GM12878 (cell line): Measurements from ENCODE around the gene RUVBL2. TPM values are rescaled to one million over a fixed set of nuclear protein-coding genes. Genes with fewer than 3 reads are reported as not detected.

Source experiments
- BACH1 ChIP-seq: fragments of 450-650 bp; IDR thresholded peaks from 2 replicates; pipeline ENCODE4 v1.6.1; 2017; ENCODE audit warnings: mild to moderate bottlenecking, borderline replicate concordance
- BCL11A ChIP-seq: IDR thresholded peaks from 2 replicates; pipeline ENCODE4 v1.6.1; 2011; ENCODE audit warnings: low read depth, low read length
- CUX1 ChIP-seq: IDR thresholded peaks from 2 replicates; pipeline ENCODE4 v1.6.1; 2012; ENCODE audit warnings: improper control_type of control experiment, low read depth, low read length; ENCODE audit not compliant: insufficient replicate concordance
- JUNB ChIP-seq: IDR thresholded peaks from 2 replicates; pipeline ENCODE4 v1.6.1; 2016; ENCODE audit warnings: antibody characterized with exemption, mild to moderate bottlenecking
- NR2F1 ChIP-seq: fragments of 450-650 bp; conservative IDR thresholded peaks from 2 replicates; pipeline ENCODE4 v1.6.1; 2017; ENCODE audit warnings: mild to moderate bottlenecking
- PBX3 ChIP-seq: IDR thresholded peaks from 2 replicates; pipeline ENCODE4 v1.6.1; 2011; ENCODE audit warnings: mild to moderate bottlenecking, low read depth, low read length, moderate library complexity; ENCODE audit not compliant: insufficient replicate concordance
- POU2F2 ChIP-seq: IDR thresholded peaks from 3 replicates; pipeline ENCODE4 v1.6.1; 2011; ENCODE audit warnings: low read depth, mild to moderate bottlenecking, low read length, borderline replicate concordance
- SMC3 ChIP-seq: IDR thresholded peaks from 2 replicates; pipeline ENCODE4 v1.6.1; 2011; ENCODE audit warnings: low read length, improper control_type of control experiment, borderline replicate concordance
- SPI1 ChIP-seq: IDR thresholded peaks from 2 replicates; pipeline ENCODE4 v1.6.1; 2011; ENCODE audit warnings: low read depth, mild to moderate bottlenecking, low read length, moderate library complexity, borderline replicate concordance; ENCODE audit not compliant: insufficient read depth
- USF2 ChIP-seq: IDR thresholded peaks from 2 replicates; pipeline ENCODE4 v1.6.1; 2011; ENCODE audit warnings: low read depth, low read length, improper control_type of control experiment, borderline replicate concordance
- WRNIP1 ChIP-seq: IDR thresholded peaks from 2 replicates; pipeline ENCODE4 v1.6.1; 2011; ENCODE audit warnings: low read depth, low read length, improper control_type of control experiment, borderline replicate concordance
- ZNF217 ChIP-seq: fragments of 450-650 bp; IDR thresholded peaks from 2 replicates; pipeline ENCODE4 v1.6.1; 2017; ENCODE audit warnings: antibody characterized with exemption, mild to moderate bottlenecking
- polyA plus RNA-seq, 11 experiments: library from polyadenylated mRNA; depleted of rRNA in 4 of 11; unstranded in 6 of 11; stranded (reverse) in 5 of 11; fragments of >200 nt; fragmentation: Nextera tagmentation in 4 of 11; fragmentation: Illumina TruSeq in 1 of 11; extraction: Ambion mirVana in 4 of 11; extraction: Trizol in 1 of 11; gene quantifications; 1 replicate in 1 of 11; 2 replicates in 10 of 11; pipeline versions ENCODE4 v1.2.1 to v1.2.3, GENCODE V29; 2011 to 2016; ENCODE audit warnings: inconsistent platforms in 2 of 11, missing spikeins in 2 of 11, low read depth in 1 of 11
- total RNA-seq, 4 experiments: library from RNA; depleted of rRNA in 3 of 4; stranded (reverse); fragments of >200 nt in 3 of 4; fragmentation: Illumina TruSeq in 1 of 4; extraction: Trizol in 1 of 4; gene quantifications; 2 replicates each; pipeline versions ENCODE4 v1.2.1 to v1.2.3, GENCODE V29; 2013 to 2021

Gene RUVBL2
- total and polyA plus RNA-seq, 10 of the 15 experiments (the other 5 are each of a cell fraction or from before 2014, with no cell fraction given): 33.8 to 224 (median 125) TPM

- TF ChIP-seq NR2F1 (no peak), BACH1 (peak; percentile 69; the same call in 1 of the 2 replicates), USF2 (no peak), BCL11A (no peak), ZNF217 (no peak), SPI1 (peak; percentile 63; the same call in 1 of the 2 replicates), SMC3 (no peak), JUNB (no peak), PBX3 (peak; percentile 7), POU2F2 (0 out of 3 replicates have a peak, but pooled peaks have one; percentile 5), WRNIP1 (no peak), CUX1 (no peak)
These were observed 26.9 kb upstream of the RUVBL2 start (continued) for GRCh38 chr19:48966541-48967345.
